Mesodermal cell (in vitro differentiated cells): ENCODE results near the gene MYO15B. TPM values are rescaled to one million over a fixed set of nuclear protein-coding genes. Genes with fewer than 3 reads are reported as not detected.
A peak's percentile ranks its signal among the peaks of the same experiment; 100 is the strongest.

ENCODE experiments used
- H3K27ac ChIP-seq: 2 replicates; pipeline ENCODE4 v1.7.0; 2013; ENCODE audit warnings: mild to moderate bottlenecking, low read depth, low read length, moderate library complexity; ENCODE audit not compliant: severe bottlenecking
- H3K36me3 ChIP-seq: 2 replicates; pipeline ENCODE4 v1.7.1; 2013; ENCODE audit warnings: mild to moderate bottlenecking, low read length, moderate library complexity; ENCODE audit not compliant: control insufficient read depth, insufficient read depth
- H3K4me1 ChIP-seq: one replicate; pipeline ENCODE4 v1.7.1; 2013; ENCODE audit warnings: mild to moderate bottlenecking, low read length; ENCODE audit not compliant: insufficient read depth, control insufficient read depth, poor library complexity, severe bottlenecking
- H3K4me3 ChIP-seq: 2 replicates; pipeline ENCODE4 v1.7.0; 2013; ENCODE audit warnings: low read length, control low read depth, mild to moderate bottlenecking; ENCODE audit not compliant: insufficient read depth, poor library complexity, severe bottlenecking; ENCODE audit errors: extremely low read depth
- H3K9me3 ChIP-seq: 2 replicates; pipeline ENCODE4 v1.7.1; 2013; ENCODE audit warnings: mild to moderate bottlenecking, low read length, moderate library complexity; ENCODE audit not compliant: control insufficient read depth
- WGBS, 2 experiments: methylation state at CpG; one replicate each; pipeline ENCODE4 v1.1.5; 2013; ENCODE audit warnings: missing lambda C conversion rate in 2 of 2; ENCODE audit not compliant: insufficient coverage in 2 of 2; 5-methylcytosine and 5-hydroxymethylcytosine counted together
- polyA plus RNA-seq, 2 experiments: library from polyadenylated mRNA; stranded (reverse); fragments of 50-300 nt; gene quantifications; one replicate each; pipeline ENCODE4 v1.2.3, GENCODE V29; 2013

The MYO15B gene
- polyA plus RNA-seq (2013, experiment 1 of 2), result 35.3 TPM
- polyA plus RNA-seq (2013, experiment 2 of 2), result 28.7 TPM

DNA sequence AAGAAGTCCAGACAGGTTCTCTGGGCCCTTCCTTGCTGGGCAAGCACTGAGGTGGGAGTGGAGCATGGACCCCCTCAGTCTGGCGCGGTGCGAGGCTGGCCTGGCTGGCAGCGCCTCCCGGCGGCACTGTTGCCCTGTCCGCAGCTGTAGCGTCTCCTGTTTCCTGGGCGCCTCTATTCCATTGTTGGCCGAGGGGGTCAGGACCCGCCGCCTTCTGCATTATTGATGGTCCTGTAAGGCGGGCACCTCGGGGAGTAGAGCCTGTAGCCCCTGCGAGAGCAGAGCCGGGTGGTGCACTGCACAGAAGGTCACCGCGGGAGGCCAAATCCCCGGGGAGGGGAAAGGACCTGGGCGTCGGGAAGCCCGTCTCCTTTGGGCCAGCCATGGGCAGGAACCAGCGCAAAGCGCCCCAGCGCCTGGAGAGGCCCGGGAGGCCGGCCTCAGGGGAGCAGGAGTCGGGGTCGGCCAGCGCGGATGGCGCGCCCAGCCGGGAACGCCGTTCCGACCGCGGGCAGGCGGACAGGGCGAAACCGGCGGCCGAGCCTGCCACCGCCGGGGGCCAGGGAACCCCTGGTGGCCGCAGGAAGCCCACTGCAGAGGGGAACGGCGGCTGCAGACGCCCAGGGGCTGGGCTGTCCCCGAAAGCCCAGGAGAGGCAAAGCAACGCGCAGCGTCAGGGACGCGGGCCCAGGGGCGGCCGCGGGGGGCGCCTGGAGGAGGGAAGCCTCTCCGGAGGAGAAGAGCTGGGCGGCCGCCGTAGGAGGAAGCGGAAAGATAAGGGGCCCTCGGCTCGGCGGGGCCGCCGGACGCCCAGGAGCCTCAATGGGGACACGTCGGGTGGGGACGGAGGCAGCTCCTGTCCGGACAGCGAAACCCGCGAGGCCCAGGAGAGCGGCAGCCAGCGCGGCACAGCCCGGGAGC lies at the start of gene MYO15B:
Gene MYO15B (plus strand): TSS at position 126 of the 921 bp plus-strand sequence. CDS start 258 bp downstream, at position 384.
- no peaks in the 10 kb centered on the region for H3K36me3 ChIP-seq
- peak within 1 kb of the TSS; percentile 41 for H3K4me3 ChIP-seq
- H3K9me3 ChIP-seq, result peaks cover 6% of the 10 kb centered on the region
- H3K4me1 ChIP-seq, result no peaks in the 10 kb centered on the region
- WGBS, 2 experiments, result 18 to 20% methylated on average over 75 to 82 of the region's 82 CpGs
- H3K27ac ChIP-seq, result peak within 1 kb of the TSS; percentile 64

DNA sequence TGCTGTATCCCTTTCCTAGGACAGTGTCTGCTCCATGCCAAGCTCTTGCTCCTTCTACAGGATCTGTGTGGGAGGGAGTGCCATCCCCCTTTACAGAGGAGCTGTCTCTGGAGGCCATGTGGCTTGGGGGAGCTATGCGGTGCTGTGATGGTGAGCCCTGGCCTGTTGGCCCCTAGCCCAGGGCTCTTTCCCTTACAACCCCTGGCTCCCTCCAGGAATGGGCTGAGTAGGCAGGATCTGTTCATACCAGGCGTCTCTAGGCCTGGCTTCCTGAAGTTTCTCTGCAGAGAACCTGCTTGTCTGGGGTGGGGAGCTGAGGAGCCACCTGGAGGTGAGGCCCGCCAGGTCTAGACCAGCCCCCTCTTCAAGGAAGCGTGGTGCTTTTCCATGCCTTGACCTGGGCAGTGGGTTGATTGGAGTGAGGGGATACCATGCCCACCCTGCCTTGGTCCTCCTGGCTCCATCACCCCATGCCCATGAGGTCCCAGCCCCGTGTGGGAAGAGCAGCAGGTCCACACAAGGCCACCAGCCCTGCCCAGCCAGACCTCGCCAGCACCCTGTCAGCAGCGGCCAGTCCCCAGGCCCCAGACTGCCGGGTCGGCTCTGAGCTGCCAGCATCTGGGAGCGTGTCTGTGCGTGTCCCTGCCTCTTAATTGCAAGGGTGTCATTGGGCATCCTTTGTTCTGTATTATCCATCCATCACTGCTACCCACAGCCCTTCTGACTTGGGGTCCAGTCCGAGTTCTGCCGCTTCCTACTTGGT lies 47.5 kb upstream of the MYO15B start:
- H3K4me1 ChIP-seq, result peaks cover 17% of the 10 kb centered on the region
- H3K27ac ChIP-seq, result no peak overlapping the region
- no peak overlapping the region for H3K4me3 ChIP-seq
- peaks cover 5% of the 10 kb centered on the region for H3K36me3 ChIP-seq
- H3K9me3 ChIP-seq, result no peaks in the 10 kb centered on the region
- WGBS, 2 experiments, result 92 to 95% methylated on average over 8 to 9 of the region's 13 CpGs

DNA sequence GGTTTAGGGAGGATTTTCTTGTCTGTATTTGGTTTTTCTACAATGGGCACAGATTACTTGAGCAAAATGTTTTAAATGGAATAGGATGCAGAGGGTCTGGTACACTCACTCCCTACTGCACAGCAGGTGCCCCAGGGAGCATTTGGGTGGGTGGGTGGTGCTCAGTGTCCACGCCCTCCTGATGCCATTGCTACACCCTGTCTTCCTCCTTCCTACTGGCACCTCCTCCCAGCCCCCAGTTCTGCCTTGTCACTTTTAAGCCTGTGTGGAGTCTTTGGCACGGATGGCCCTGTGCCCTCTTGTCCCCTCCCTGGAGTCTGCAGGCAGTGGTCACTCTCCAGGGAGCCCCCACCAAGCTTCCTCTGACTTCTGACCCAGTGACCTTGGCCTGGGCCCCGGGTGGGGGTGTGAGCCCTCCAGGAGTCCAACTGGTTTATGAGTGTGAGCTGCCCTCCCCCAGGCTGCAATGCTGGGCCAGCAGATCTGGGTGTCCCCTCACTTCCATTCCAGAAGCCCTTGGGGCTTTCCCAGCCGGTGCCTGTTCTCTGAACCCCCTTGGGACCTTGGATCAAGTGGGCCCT lies 46.6 kb upstream of the MYO15B start:
- Histone ChIP-seq H3K4me1 (peaks cover 18% of the 10 kb centered on the region), H3K9me3 (no peaks in the 10 kb centered on the region), H3K36me3 (peaks cover 5% of the 10 kb centered on the region), H3K27ac (no peak overlapping the region), H3K4me3 (no peak overlapping the region)
- WGBS, 2 experiments, result 100% methylated on average over 2 of the region's 4 CpGs

DNA sequence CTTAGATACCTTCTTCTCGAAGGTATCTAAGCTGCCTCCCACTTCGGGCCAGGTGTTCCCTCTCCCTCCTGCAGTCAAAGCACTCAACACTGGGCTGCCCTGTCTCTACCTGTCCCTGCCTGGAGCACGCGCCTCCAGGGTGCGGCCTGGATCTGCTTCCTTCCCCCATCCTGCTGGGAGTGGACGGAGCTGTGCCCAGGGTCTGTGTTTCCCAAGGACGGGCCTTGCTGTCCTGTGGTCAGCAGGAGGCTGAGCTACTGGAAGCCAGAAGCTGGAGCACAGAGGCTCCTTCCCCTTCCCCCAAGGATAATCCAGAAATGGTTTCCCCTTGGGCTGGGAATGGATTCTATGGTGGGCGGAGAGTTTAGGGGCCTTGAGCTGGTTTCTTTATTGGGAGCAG lies 45.4 kb upstream of the MYO15B start:
- Histone ChIP-seq H3K36me3 (peaks cover 5% of the 10 kb centered on the region), H3K27ac (no peak overlapping the region), H3K4me1 (peaks cover 18% of the 10 kb centered on the region), H3K9me3 (no peaks in the 10 kb centered on the region), H3K4me3 (no peak overlapping the region)
- 78 to 93% methylated on average over 6 to 7 of the region's 8 CpGs for WGBS, 2 experiments

DNA sequence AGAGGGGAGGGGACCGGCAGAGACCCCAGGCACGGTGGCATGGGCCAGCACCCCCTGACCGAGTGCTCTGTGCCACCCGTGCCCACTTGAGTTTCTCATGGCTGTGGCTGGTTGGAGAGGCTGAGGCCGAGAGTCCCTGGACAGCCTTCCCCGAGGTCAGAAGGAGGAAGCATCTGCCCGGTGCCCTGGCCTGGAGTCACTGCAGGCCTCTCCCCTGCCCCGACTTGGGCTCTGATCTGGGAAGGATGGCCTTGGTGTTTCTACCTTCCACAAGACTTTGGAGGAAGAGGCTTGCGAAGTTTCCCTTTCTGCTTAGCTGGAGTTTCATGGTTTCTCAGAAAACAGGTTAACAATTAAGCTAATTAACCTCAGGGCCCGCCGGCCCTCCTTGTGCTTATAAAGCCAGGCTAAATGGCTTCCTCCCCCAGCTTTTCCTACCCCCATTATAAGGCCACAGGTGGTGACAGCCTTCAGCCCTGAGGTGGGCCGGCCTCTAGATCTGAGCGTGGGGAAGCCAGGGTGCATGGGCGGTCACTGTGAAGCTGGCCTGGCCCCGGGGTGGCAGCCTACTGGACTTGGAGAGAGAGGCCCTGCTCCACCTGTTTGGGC lies 44.8 kb upstream of the MYO15B start:
- 85 to 94% methylated on average over 13 to 15 of the region's 15 CpGs for WGBS, 2 experiments
- no peak overlapping the region for H3K27ac ChIP-seq
- H3K4me1 ChIP-seq, result peaks cover 18% of the 10 kb centered on the region
- no peaks in the 10 kb centered on the region for H3K9me3 ChIP-seq
- H3K36me3 ChIP-seq, result peaks cover 5% of the 10 kb centered on the region
- H3K4me3 ChIP-seq, result no peak overlapping the region

DNA sequence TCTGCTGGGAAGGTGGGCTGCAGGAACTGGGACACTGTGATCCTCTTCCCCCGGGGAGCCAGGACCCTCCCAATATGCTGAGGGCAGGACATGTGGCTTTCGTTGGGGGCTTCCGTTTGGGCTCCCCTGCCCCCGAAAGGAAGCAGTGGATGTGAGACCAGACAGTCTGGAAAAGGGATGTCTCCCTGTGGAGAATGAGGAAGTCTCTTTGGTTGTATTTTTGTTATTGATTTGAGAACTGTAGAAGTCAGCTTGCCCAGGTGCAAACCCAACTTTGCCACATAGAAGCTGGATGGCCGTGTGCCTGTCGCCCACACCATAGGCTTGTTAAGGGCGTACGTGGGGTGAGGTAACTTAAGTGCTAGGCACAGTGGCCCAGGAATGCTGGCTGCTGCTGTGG lies 43.4 kb upstream of the MYO15B start:
- H3K36me3 ChIP-seq, result peaks cover 5% of the 10 kb centered on the region
- no peak overlapping the region for H3K4me3 ChIP-seq
- 86 to 100% methylated on average over 1 to 8 of the region's 8 CpGs for WGBS, 2 experiments
- H3K27ac ChIP-seq, result no peak overlapping the region
- no peaks in the 10 kb centered on the region for H3K9me3 ChIP-seq
- peaks cover 18% of the 10 kb centered on the region for H3K4me1 ChIP-seq

DNA sequence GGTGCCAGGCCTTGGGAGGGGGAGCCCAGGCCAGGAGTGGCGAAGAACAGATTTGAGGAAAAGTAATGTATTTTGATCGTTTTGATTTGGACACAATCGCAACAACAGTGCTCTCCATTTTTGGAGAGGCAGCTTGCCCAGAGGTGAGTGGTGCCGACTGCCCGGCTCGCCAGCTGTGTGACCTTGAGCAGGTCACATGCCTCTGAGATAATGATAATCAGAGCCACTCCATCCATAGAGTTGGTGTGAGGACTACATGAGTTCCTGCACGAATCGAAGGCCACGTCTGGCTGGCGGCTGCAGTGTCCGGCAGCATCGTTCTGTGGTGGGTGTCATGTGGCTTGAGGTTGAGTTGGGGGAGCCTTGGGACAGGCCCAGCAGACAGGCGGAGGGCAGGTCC lies 41.4 kb upstream of the MYO15B start:
- Histone ChIP-seq H3K36me3 (peaks cover 5% of the 10 kb centered on the region), H3K4me1 (peaks cover 26% of the 10 kb centered on the region), H3K4me3 (no peak overlapping the region), H3K9me3 (no peaks in the 10 kb centered on the region), H3K27ac (no peak overlapping the region)
- WGBS, 2 experiments, result 94 to 97% methylated on average over 5 to 12 of the region's 13 CpGs

DNA sequence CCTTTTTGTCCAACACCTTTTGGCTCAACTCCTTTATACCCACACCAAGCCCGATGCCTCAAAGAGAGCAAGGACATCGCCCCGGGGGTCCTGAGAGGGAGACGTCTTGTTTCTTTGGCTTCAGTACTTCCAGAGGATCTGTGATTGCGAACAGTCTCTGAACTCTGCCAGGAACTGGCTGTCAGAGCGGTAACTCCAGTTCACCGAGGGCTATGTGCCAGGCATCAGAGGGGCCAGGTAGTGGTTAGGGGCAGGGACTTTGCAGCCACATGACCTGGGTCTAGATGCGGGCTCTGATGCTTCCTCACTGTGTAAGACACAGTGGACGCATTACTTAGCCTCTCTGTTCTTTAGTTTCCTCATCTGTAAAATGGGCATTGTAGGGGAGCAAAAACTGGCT lies 40.5 kb upstream of the MYO15B start:
- no peaks in the 10 kb centered on the region for H3K9me3 ChIP-seq
- WGBS, 2 experiments, result 89 to 93% methylated on average over 9 of the region's 9 CpGs
- H3K4me3 ChIP-seq, result no peak overlapping the region
- no peak overlapping the region for H3K27ac ChIP-seq
- H3K4me1 ChIP-seq, result peaks cover 33% of the 10 kb centered on the region
- peaks cover 5% of the 10 kb centered on the region for H3K36me3 ChIP-seq

DNA sequence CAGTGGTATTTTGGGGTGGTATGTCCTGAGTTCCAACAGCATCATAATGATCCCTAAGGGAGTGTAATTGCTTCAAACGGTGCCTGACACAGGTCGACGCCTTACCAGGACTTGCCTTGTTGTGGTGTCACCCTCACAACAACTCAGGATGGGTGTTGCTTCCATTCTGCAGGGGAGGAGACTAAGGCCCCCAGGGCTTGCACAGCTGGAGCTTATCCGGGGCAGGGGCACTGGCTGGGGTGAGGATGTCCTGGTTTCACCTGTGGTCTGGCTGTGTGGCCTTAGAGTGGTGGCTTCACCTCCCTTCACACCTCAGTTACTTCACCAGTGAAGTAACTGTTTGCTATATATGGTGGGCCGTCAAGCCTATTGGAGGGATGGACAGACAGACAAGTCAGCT lies 38.8 kb upstream of the MYO15B start:
- Histone ChIP-seq H3K36me3 (peaks cover under 1% of the 10 kb centered on the region), H3K9me3 (no peaks in the 10 kb centered on the region), H3K4me3 (no peak overlapping the region), H3K27ac (no peak overlapping the region), H3K4me1 (peaks cover 50% of the 10 kb centered on the region)
- WGBS, 2 experiments, result 86 to 95% methylated on average over 3 to 5 of the region's 5 CpGs
